Islet of Langerhans (tissue), 1 donor: Measurements from ENCODE around the gene PDK2.

Experiments used
- FAIRE-seq: peaks from one replicate; lab custom pipeline; 2011; peaks lifted over from hg19 to GRCh38; lab: Jason Lieb, UNC

The PDK2 gene

DNA sequence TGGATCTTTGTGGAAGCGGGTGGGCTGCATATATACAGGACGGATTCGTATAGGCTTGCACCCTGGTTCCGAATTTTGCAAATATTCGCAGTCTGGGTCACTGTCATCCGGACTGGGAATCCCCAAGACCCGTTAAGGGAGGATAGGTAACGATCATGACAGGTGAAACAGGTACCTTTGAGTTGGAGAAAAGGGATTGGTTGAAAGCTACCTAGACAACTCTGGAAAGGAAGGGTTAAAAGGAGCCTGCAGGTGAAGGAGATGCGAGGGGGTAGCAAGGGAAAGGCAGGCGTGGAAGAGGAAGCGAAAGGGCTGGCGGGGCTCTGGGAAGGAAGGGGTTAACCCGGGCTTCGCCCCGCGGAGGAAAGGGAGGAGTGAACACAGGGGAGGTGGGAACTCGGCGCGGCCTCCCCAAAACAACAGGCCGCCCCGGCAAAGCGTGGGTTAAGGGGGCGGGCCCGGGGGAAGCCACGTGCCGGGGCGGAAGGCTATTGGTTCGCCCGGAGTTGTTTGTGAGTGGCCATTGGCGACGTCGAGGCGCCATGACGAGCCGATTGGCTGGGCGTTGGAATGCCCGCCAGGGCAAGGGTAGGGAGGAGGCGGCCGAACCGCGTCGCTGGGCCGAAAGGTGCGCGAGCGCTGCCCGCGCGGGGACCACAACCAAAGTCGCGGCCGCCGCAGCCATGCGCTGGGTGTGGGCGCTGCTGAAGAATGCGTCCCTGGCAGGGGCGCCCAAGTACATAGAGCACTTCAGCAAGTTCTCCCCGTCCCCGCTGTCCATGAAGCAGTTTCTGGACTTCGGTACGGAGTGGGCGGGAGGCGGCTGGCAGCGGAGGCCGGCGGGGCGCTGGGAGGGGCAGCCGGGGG is at the start of gene PDK2:
Gene PDK2, plus strand, starts transcription at position 599 of the 867 bp plus-strand sequence. Its CDS starts 85 bp downstream, at position 684.
- no peak for FAIRE-seq

DNA sequence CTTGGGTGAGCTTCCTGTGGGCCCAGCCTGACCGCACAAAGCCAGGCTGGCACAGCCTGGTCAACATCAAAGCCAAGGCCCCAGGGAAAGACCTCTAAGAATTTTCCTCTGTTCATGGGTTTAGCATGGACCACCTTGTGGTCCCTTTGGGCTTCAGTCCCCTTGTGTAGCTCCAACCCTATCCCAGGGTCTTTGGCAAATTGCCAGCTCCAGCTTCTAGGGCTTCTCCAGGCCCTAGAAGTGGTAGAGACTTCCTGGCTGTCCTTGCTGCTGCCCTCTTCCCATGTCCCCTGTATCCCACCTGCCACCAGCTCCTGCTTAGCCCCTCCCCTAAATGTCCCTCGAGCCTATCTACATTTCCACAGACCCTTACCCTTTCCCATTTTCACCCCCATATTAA is 49.0 kb upstream of the PDK2 start:
- no peak for FAIRE-seq

DNA sequence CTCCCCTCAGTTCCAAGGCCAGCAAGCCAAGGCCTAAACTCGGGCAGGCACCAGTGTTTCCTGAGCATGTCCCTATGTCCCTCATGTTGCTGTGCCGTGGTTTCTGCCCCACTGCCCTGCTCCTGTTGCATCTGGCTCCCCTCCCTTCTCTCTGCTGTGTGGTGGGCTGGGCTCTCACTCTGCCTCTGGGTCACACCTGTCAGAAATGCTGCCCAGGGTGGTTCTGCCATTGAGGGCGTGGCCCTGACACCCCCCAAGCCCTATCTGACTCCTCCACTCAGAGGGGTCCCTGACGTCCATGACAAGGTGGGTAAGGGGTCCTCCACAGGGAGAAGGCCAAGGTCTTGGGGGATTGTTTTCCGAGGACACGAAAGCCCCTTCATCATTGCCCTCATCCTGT is 48.5 kb upstream of the PDK2 start:
- FAIRE-seq = no peak

DNA sequence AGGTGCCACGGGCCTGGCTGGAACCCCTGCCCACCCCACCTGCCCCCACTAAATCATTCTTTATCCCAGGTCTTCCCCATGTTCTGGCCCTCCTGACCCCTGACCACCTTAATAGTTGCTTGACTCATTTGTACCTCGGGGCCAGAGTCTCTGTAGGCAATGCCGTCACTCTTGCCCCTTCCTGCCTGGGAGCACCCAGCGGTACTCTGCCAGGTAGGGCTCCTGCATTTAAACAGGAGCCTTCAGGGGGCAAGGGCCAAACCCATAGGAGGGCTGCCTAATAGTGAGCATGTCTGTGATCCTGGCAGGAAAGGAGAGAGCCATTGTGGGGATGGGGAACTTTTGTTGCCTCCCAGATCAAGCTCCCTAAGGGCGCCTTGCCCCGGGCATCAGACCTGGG is 48.1 kb upstream of the PDK2 start:
- FAIRE-seq = no peak

DNA sequence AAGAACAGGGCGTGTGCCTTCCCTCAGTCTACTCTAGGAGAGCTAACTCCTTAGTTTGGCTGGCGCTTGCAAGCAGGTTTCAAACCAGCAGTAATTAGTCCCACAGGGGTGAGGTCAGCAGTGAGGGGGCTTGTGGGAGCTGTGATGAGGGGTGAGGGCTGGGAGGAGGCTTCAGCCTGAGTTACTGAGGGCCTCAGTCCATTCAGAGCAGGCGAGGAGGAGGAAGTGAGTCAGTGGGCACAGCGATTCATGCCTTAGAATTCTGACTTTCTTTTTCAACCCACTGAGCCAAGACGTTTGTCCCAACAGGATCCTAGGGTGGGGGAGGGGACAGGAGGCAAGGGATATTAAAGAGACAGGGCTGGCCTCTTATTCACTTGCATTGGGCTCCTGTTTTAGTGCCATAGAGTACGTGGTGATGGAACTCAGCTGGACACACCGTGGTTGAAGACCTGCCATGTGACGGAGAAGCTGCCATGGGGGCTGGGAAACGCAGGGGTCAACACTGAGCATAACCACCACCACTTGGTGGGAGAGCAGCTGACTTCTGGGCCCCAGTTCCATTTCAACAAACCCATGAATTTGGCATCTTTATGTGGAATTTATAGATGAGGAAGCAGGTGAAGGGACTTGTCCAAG is 47.5 kb upstream of the PDK2 start:
- FAIRE-seq = no peak

DNA sequence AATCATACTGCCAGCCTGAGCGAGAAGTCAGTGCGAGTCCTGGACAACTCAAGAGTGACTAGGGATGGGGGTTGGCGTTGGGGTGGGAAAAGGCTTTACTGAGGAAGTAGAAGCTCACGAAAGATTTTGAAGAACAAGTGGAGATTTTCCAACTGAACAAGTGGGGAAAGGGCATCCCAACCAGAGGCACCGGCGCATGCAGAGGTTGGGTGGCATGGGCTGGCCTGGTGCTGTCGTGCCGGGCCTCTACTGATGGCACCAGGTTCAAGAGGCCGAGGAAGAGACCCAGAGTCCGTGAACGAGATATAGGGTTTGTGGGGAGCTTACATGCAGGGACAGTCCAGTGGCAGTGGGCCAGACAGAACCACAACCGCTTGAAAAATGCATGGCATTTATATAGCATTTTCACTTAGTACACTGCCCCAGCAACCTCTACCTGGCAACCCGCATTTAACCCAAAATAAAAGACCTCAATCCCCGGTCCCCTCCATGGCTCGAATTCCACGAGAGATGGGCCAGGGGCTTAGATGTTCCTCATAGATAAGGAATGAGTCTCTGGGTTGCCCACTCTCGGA is 46.9 kb upstream of the PDK2 start:
- FAIRE-seq = no peak

DNA sequence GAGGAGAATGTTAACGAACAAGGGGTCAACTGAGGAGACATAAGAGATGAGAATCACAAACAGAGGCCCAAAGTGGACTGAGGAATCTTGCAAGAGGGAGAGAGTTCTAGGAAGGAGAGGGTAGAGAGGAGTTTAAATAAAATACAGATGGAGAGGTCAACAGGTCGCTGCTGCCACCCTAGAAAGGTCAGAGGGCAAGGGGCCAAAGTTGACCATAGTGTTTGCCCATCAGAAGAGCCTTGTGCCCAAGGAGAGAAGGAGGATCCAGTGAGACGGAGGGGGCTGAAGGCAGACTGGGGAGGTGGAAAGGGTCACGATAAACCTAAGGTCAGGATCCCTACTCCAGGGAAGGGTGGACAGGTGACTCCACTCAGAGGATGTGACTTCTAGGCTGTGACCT is 46.2 kb upstream of the PDK2 start:
- FAIRE-seq = no peak

DNA sequence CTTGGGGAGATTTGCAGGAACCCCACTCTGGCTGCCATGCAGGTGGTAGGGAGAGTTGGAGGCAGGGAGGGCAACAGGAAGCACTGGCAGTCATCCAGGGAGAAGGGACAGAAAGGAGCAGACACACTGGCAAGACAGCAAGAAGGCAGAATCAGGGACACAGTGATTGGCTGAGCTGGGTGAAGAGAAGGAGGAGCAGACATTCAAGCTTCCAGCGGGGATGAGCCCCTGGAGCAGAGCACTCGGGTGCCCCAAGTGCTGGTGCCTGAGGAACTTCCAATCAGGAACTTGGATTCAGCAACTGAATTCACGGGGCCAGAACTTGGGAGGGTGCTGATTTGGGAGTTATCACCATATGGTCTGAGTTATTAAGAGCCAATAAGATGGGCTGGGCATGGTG is 45.5 kb upstream of the PDK2 start:
- no peak for FAIRE-seq

DNA sequence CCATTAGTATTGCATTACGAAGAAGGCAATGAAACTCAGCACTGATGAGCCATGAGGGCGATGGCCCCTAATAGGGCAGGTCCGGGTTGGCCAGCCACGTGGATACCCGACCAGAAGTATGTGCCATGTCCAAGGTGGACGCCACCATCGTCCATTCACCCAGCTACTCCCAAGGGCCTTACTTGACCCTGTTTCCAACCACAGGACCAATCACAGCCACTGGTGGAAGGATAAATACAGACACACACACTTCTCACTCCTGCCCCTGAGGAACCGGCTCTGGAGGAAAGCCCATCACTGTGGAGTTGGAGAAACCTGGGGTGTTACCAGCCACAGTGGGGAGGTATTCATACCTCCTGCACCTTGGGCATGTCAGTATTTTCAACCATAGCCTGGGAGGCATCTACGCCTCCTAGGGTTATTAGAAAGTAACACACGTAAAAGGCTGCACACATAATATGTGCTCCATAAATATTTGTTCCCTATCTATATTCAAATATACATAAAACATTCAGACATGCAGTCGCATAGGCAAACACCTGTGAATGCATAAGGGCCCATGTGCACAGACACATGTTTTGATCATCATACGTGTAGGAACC is 44.6 kb upstream of the PDK2 start:
- no peak for FAIRE-seq

DNA sequence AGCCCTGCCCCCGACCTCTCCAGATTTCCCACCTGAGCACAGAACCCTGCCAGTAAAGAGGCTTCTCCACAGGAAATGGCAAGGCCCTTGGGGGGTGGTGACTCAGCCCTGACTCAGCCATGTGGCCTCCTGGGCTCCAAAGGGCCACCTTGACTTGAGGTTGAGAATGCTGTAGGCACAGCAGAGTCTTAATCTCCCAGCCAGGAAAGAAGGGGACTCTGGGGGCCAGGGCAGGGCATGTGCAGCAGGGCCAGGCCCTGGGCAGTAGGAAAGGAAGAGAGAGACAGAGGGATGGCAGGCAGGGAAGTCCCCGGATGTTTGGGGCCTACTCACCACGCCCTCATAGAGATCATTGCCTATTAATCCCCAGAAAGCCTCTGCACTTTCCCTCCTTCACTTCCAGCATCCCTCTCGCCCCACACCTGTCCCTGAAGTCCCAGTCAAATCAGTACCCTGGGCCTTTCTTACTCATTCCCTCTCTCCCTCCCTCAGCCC is 44.0 kb upstream of the PDK2 start:
- FAIRE-seq = no peak

DNA sequence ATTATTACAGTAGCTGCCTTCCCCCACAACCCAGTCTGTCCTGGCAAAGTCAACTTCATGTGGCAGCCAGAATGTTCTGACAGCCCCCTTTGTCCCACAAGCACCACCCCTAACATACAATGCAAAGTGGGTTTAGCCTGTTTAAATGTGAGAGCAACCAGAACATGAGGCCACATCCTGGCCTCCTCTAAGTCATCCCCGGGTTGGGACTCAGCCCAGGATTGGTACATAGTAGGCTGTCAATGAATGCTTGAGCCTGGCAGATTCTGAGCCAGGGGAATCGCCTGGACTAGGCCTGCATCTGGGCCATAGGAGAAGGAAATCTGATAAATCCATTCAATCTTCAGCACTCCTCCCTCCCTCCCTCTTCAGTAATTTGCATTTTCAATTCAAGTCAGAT is 43.5 kb upstream of the PDK2 start:
- FAIRE-seq = no peak

DNA sequence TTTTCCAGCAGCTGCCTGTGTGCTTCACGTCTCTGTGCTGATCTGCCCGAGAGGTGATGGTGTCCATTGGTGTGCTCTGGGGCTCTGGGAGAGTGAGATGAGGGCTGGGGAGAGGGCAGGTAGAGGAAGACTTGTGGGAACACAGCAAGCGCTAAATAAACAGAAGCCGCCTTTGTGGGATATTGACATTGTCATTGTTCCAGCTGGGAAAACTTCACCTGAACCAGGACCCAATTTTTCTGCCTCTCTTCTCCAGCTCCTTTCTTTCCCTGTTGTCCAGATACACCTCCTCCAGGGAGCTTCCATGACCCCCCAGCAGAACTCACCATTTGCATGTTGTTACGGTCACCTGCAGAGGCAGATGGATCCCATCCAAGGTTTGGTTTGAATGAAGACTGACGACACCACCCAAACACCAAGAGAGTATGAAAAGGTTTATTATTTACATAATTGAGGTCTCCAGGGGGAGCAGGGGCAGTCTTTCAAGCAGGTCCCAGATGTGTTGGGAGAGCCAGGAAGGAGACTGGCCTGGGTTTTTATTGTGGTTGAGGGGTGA is 42.8 kb upstream of the PDK2 start:
- no peak for FAIRE-seq

DNA sequence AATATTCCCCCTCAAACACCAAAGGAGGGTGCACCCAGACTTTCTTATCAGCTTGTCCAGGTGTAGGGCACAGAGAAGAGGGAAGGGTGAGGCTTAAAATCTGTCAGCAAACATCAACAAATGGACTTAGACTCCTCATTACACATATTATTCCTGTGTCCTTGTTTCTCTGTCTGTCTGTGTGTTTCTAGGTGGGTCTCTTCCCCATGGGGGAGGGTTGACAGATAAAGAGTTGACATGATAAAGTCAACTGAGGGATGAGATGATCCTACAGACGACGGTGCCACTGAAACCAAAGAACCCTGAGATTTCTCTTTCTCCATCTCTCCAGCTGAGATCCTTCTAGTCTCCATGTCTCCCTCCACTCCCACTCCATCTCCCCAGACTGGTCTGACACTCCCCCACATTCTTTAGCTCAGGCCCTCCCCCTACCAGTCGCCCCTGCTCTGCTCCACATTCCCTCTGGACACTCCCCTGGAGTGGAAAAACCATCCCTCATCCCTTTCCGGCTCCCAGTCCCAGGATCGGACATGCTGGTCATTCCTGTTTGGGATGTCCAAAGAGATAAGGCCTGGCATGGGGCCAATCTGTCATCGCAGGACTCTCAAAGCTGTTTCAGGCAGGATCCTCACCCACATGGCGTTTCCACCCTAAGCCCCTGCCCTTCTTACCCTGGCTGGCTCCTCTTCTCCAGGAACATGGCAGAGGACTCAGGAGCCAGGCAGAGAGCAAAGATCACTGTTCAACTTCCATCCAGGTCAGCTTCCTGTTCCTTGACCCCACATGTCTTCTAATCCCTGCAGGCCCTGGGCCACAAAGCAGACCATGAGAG is 42.1 kb upstream of the PDK2 start:
- no peak for FAIRE-seq

DNA sequence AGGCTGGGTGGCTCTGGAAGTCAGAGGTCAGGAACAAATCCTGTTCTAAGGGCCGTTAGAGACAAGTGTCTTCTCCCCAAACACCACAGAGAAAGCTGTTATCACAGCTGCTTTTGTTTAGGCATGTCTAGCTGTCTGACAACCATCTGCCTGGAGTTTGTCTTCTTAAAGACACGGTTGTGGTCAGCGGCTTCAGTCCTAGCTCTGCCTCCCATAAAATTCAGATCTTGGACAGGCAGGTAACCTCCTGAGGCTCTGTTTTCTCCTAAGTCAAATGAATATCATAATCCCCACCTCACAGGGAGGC is 41.5 kb upstream of the PDK2 start:
- no peak for FAIRE-seq

DNA sequence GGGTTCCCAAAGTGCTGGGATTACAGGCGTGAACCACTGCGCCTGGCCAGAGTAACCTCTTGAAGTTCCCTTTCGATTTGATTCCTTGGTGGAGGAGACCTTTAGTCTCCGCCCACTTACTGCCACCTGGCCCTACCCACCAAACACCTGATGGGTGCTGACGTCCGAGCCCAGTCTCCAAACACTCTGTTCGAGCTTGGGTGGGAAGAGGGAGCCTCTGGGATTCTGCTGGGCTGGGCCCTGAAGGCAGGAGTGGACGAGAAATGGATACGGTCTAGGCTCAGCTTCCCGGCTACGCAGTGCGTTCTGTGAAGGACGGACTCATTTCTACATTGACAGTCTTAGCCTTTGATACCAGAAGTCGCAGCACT is 40.1 kb upstream of the PDK2 start:
- peak; percentile 86 for FAIRE-seq

DNA sequence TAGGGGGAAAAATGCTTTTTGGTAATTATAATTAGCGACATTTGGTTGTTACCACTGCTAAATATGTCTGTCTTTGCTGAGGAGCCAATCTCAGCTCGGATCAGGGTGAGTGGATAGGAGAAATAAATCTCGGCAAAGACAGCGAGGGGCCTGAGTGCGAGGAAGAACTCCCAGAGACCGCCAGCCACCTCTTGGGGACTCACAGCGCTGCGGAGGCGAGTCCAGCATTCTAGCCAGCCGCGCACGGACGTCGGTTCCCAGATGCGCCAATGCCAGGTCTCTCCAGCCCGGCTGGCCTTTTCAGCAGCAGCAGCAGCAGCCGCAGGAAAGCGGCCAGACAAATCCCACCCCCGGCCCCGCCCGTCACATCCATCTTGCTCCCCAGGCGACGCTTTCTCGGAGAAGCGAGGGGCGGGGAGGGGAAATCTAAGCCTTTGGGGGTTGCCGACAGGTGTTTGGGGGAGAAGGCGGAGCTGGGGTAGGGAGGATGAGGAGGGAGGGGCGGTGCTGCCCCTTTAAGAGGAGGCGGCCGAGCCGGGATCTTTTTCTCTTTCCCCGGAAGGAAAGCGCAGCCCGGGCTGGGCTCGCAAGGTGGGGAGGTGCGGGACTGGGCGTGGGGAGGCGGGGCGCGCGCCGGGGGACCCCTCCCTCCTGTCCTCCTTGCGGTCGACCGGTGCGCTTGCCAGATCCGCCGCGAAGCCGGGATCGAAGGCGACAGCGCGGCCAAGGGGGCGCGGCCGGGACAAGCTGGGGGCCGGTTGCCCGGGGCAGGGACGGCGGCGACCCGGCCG is 39.5 kb upstream of the PDK2 start, which contains the start of gene ITGA3:
Gene ITGA3, plus strand, starts transcription at position 685 of the 791 bp plus-strand sequence. CDS start 330 bp downstream, outside the sequence.
- no peak for FAIRE-seq

DNA sequence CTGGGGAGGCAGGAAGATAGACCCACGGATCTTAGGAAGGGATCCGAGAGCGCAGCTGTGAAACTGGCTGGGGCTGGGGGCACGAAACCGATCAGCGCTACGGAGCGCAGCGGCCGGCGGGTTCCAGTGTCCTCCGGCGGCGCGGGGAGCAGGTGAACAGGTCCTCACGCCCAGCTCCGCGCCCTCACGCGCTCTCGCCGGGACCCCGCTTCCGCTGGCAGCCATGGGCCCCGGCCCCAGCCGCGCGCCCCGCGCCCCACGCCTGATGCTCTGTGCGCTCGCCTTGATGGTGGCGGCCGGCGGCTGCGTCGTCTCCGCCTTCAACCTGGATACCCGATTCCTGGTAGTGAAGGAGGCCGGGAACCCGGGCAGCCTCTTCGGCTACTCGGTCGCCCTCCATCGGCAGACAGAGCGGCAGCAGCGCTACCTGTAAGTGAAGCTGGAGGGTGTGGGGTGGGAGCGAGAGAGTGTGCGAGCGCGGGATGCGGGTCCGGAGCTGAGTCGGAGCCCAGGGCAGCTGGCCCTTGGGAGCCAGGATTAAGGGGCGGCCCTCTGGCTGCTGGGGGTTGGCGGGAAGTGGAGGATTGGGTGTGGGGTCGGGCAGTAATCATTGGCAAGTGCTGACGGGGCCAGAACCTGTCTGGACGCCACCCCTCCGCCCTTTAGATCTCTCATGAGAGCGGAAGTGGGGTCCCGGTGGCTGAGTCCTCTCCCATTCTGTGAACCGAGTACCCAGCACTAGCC is 38.8 kb upstream of the PDK2 start:
- FAIRE-seq = no peak

DNA sequence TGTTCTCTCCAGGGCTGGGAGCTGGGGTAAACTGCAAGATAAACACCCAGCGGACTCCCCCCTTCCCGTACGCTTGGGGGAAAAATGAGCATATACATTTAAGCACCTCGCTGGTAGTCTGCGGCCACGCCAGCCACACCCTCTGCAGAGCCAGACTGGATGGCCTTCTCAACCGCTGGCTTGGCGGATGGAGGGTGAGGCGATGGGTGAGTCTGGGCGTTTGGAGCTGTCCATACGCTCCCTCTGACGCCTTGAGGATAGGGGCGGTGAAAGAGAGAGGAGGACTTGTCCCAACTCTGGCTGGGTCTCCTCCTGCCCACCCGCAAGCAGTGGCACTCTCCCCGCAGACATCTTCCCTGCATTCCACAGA is 38.2 kb upstream of the PDK2 start:
- FAIRE-seq = no peak

DNA sequence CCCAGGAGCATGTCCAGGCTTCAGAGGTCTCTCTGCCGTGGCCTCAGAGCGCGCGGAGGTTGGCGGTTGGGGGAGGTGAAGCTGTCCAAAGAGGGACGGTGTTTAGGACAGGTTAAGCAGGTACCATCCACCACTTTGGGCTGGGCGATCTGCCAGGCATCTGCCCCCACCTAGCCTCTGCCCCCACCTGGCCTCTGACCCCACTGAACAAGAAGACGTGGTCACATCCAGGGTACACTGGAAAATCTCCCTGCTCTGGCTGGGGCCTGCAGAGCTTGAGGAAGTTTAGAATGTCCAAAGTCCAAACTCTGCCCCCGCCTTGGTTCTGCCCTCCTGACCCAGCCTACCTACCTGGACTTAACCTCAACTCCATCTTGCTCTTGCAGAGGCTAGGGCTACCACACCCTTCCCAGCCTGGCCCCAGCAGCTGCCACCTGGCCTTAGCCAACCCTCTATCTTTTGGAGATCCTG is 37.6 kb upstream of the PDK2 start:
- no peak for FAIRE-seq

DNA sequence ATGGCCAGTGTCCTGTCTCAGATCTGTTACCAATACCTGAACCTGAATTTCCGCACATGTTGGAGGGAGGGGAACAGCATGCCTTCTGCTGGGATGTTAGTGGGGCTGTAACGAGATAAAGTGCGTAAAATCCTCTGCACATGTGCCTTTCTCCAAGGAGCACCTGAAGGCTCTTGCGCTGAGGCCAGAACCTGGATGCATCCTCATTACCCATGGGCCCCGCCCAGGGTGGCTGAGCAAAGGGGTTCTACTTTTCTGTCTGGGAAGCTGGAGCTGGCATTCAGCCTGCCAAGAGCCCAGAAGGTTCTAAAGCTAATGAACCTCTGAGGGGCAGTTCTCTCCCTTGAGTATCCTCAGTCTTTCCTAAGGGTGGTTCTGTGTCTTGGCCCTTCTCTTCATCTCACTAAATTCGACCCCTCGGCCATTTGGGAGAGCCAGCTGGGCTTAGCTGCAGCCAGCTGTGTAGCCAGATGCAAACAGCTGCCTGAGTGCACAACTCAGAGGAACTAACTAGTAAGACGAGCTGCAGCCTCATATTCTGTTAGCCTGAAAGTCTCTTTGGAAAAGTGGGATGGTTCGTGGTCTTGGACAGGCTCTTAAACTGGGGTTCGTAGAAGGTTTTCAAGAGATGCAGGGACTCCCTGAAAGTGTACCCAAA is 36.7 kb upstream of the PDK2 start:
- FAIRE-seq = no peak
